Fibroblast of lung (primary cell): ENCODE measurements around the gene PRR14L.

Experiments
- EZH2 ChIP-seq: IDR thresholded peaks from 2 replicates; pipeline ENCODE4 v1.5.1; 2012; ENCODE audit warnings: low read length, control low read depth, mild to moderate bottlenecking; ENCODE audit errors: missing control alignments
- TF ChIP-seq, protein P1 (sequence below), 2 donors: IDR thresholded peaks in 1 of 2; conservative IDR thresholded peaks in 1 of 2; 1 replicate in 1 of 2; 2 replicates in 1 of 2; pipeline ENCODE4 v1.5.1; 2011 to 2012; ENCODE audit warnings: low read length in 2 of 2, control low read depth in 1 of 2, inconsistent platforms in 1 of 2, low read depth in 1 of 2, mild to moderate bottlenecking in 1 of 2

DNA sequence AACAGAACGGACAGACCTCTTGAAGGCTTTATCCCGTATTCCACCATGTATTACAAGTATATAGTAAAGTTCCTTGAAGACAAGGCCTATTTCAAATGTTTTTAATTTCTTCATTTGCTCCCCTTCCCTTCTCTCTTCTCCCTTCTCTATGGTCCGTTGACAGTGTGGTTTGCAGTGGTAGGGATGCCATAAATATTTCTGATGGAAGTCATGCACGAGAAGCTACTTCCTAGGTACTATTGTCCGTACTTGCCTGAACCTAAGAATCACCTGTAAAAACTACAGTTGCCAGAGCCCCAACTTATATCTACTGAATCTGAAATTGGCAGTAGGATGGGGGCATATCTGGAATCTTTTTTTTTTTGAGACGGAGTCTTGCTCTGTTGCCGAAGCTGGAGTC is 90.7 kb downstream of the PRR14L start:
- TF ChIP-seq, protein P1, sequence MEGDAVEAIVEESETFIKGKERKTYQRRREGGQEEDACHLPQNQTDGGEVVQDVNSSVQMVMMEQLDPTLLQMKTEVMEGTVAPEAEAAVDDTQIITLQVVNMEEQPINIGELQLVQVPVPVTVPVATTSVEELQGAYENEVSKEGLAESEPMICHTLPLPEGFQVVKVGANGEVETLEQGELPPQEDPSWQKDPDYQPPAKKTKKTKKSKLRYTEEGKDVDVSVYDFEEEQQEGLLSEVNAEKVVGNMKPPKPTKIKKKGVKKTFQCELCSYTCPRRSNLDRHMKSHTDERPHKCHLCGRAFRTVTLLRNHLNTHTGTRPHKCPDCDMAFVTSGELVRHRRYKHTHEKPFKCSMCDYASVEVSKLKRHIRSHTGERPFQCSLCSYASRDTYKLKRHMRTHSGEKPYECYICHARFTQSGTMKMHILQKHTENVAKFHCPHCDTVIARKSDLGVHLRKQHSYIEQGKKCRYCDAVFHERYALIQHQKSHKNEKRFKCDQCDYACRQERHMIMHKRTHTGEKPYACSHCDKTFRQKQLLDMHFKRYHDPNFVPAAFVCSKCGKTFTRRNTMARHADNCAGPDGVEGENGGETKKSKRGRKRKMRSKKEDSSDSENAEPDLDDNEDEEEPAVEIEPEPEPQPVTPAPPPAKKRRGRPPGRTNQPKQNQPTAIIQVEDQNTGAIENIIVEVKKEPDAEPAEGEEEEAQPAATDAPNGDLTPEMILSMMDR (conservative IDR thresholded peaks at IDR 0.05 in 1 of 2, IDR thresholded peaks at IDR 0.05 in 1 of 2; ENCODE audit: low read depth in 1 of 2, low read length in 2 of 2): no peak
- TF ChIP-seq EZH2: no peak
